T-helper 1 cell treated with Interleukin-12 subunit alpha and Interleukin-12 subunit beta and Interleukin-4 antibody, amounts not matched to agents 30 ng/mL and 1 ng/mL, for 36 hours (primary cell): Measurements from ENCODE around the gene MSX1. TPM values are rescaled to one million over a fixed set of nuclear protein-coding genes. Genes with fewer than 3 reads are reported as not detected.

Experiments used
- intact Hi-C: fragments of 100-400 bp; cut with micrococcal nuclease; formaldehyde crosslinking; loops from one replicate; pipeline ENCODE4 v1.15.1; 2024
- total RNA-seq: library from RNA; stranded (reverse); gene quantifications from 2 replicates; pipeline ENCODE4 v1.2.3, GENCODE V29; 2022

Gene MSX1
- total RNA-seq, 1 donor from 2014 or later, result not detected

- intact Hi-C loops, result loop anchor here (10.0 kb wide), 1 partner anchor 187 kb away; the partner anchor contains the start of gene STK32B
Measured at GRCh38 chr4:4868040-4868757, 8.7 kb downstream of the MSX1 start.

- intact Hi-C loops, result loop anchor here (10.0 kb wide), 1 partner anchor 186 kb away; the partner anchor contains the start of gene STK32B
Measured at GRCh38 chr4:4868758-4869723, 9.6 kb downstream of the MSX1 start.

GRCh38 chr4:4869731-4870571 is 10.5 kb downstream of the MSX1 start:
- intact Hi-C loops, result loop anchor here (2.0 to 10.0 kb wide), 2 partner anchors 13 to 185 kb away; partner anchors contain the start of gene STK32B

GRCh38 chr4:4870576-4871241 is 11.2 kb downstream of the MSX1 start:
- intact Hi-C loops, result loop anchor here (2.0 kb wide), 1 partner anchor 14 kb away; no protein-coding TSS in a partner anchor

GRCh38 chr4:4871242-4871572 is 11.7 kb downstream of the MSX1 start:
- intact Hi-C loops, result loop anchor here (2.0 kb wide), 1 partner anchor 14 kb away; no protein-coding TSS in a partner anchor

- intact Hi-C loops, result loop anchor here (2.0 kb wide), 1 partner anchor 15 kb away; no protein-coding TSS in a partner anchor
Measured at GRCh38 chr4:4871573-4872313, 12.3 kb downstream of the MSX1 start.

- intact Hi-C loops, result no loop called here
Measured at GRCh38 chr4:4872314-4872903, 12.9 kb downstream of the MSX1 start.

GRCh38 chr4:4873203-4873602 is 13.7 kb downstream of the MSX1 start:
- intact Hi-C loops, result no loop called here

- intact Hi-C loops, result no loop called here
Measured at GRCh38 chr4:4874254-4874653, 14.8 kb downstream of the MSX1 start.

- intact Hi-C loops, result no loop called here
Measured at GRCh38 chr4:4875147-4875546, 15.7 kb downstream of the MSX1 start.

GRCh38 chr4:4875611-4876010 is 16.1 kb downstream of the MSX1 start:
- intact Hi-C loops, result no loop called here

GRCh38 chr4:4876945-4877661 is 17.6 kb downstream of the MSX1 start:
- intact Hi-C loops, result no loop called here

- intact Hi-C loops, result loop anchor here (1.0 kb wide), 1 partner anchor 392 kb away; no protein-coding TSS in a partner anchor
Measured at GRCh38 chr4:4880492-4880891, 21.0 kb downstream of the MSX1 start.

- intact Hi-C loops, result no loop called here
Measured at GRCh38 chr4:4881432-4881831, 22.0 kb downstream of the MSX1 start.

- intact Hi-C loops, result no loop called here
Measured at GRCh38 chr4:4884611-4885010, 25.1 kb downstream of the MSX1 start.

- intact Hi-C loops, result no loop called here
Measured at GRCh38 chr4:4887426-4887825, 28.0 kb downstream of the MSX1 start.

- intact Hi-C loops, result no loop called here
Measured at GRCh38 chr4:4888695-4889094, 29.2 kb downstream of the MSX1 start.

GRCh38 chr4:4889781-4890180 is 30.3 kb downstream of the MSX1 start:
- intact Hi-C loops, result no loop called here
